LHCN-M2 (cell line): Measurements from ENCODE around the gene SERPIND1. TPM values are rescaled to one million over a fixed set of nuclear protein-coding genes. Genes with fewer than 3 reads are reported as not detected.

Source experiments
- DNase-seq: peaks from one replicate; pipeline ENCODE4 v3.0.0-alpha.2; 2012; ENCODE audit warnings: low read depth
- total RNA-seq: library from RNA; depleted of rRNA; stranded (reverse); fragments of >200 nt; gene quantifications from 2 replicates; pipeline ENCODE4 v1.2.3, GENCODE V29; 2014

SERPIND1 gene
- total RNA-seq, 1 experiment from 2014 or later, result 0.17 TPM

DNA sequence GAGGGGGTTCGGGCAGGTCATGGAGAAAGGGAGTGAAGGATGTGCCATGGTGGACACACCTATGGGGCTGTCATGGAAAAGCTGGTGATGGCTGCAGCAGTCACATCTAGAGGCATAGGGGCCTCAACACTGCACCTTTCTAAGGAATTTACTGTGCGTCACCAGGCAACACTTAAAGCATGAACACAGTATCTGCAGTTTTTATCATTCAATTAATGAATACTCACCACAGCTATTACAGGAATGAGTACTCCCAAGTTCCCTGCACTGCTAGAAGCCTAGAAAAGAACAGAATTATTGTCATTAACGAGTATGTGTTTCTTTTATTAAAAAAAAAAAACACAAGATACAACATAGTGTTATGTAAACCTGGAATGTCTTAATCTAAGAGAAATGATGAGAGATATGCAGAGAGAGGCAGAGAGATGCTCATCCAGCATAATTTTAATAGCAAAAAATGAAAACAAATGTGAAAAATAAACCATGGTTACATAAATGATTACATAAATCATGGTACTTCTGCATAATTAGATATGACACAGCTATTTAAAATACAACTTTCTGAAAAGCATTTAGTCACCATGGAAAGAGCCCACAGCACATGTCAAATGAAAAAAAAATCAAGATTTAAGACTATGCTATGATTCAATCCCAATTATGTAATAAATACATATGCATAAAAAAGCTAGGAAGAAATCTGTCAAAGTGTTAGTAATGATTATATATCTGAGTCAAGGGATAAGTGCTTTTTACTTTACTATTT, 19.2 kb downstream of the SERPIND1 start:
- no peak for DNase-seq

GRCh38 chr22:20793748-20794649, 20.1 kb downstream of the SERPIND1 start:
- no peak for DNase-seq

- DNase-seq, result no peak
These were observed 20.9 kb downstream of the SERPIND1 start for GRCh38 chr22:20794650-20795413.

DNA sequence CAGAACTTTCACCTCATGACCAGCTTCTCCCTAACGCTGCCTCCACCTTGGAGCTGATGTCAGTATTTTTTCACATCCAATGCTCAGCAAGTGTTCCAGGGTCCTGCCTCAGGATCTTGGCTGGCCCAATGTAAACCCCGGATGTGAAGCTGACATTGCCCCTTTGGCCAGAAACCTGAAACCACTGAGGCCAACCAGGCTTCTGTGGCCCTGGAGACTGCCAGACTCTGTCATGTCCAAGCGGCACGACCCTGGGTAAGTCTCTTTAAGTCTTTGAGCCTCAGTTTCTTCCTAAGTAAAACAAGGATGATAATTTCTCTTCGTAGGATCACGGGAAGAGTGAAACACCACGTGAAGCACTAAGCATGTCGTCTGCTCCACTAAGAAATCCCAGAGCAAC, 22.8 kb downstream of the SERPIND1 start:
- no peak for DNase-seq

DNA sequence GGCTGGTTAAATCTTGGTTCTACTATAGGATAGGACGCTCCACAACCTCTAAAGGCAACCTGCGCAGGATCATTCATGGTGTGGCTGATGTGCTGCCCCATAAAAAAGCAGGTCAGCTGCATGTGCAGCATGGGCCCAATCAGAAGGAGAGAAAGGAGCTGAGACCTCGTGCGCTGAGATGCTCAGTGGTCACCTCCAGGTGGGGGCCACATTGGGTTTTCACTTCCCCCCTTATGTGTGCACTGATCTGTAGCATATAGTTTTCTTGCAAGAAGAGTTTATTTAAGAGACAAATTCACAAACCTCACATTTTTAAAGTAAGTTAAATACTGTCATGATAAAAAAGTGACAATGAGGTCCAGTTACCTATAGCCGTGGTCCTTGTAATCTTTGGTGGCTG, 24.3 kb downstream of the SERPIND1 start:
- DNase-seq, result no peak

DNA sequence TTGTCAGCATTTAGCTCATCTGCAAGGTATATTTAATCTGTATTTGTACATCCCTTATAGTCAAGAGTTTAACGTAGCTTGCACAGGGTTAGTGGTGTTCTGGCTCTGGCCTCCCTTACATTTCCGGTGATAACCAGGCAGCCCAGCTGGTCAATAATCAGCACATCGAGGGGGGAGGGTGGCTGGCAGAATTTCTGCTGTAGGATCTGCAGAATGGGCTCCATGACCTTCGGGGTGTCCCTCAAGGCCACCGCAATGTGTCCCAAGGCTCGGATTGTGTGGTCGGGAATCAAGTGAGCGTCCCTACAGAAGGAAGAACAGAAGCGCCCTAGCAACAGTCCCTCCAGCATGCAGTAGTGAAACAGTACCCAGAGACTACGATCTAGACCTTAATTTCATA, 25.1 kb downstream of the SERPIND1 start:
- DNase-seq, result no peak

DNA sequence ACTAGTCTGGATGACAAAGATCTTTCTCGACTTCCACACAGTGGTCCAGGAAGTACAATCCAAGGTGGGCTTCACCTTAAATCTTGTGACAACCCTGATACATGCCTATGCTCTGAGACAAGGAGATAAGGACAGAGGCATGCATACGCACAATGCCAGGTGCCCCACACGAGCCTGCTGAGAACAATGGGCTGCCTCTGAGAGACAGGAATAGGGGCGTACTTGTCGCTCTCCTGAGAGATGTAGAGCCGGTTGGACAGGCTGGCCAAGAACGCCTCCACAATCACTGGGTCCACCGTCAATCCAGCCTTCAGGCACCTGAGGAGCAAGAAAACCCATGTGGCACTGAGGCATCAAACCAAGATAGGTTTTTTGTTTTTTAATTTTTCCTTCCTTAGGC, 25.5 kb downstream of the SERPIND1 start:
- no peak for DNase-seq

DNA sequence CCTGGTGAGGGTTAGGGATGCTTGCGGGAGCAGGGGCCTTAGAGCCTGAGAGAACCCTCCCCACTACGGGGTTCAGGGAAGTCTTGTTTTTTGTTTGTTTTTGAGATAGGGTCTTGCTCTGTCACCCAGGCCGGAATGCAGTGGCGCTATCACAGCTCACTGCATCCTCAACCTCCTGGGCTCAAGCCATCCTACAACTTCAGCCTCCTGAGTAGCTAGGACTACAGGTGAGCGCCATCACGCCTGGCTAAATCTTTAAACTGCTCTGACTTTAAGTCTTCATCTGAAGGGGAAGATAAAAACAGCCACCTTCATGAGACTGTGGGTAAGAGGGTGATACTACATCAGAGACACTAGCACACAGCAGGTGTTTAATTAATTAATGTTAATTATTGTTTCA, 28.5 kb downstream of the SERPIND1 start:
- no peak for DNase-seq

GRCh38 chr22:20802922-20803553, 29.1 kb downstream of the SERPIND1 start:
- no peak for DNase-seq

DNA sequence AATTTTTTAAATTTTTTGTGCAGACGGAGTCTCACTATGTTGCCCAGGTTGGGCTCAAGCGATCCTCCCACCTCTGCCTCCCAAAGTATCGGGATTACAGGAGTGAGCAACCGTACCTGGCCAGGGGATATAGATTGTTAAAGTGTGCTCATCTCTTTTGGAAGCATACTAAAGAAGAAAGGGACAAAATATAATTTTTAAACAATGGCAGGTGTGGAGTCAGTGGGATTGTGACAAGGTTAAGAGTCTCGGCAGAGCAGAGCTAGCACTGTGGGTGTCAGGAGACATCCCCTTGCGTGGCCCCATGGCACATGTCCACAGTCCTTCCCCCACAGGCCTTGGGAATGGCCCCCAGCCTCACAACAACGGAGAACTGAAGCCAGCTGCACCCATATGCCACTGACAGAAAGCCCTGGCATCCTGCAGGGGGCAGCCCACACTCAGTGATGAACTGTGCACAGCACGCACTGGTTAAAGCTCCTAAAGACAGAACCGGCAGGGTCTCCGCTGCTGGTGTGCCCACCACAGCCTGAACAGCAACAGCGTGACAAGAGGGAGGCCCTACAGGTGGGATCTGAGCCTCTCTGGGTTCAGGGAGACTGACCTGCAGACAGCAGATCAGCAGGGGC, 29.9 kb downstream of the SERPIND1 start:
- DNase-seq, result no peak

DNA sequence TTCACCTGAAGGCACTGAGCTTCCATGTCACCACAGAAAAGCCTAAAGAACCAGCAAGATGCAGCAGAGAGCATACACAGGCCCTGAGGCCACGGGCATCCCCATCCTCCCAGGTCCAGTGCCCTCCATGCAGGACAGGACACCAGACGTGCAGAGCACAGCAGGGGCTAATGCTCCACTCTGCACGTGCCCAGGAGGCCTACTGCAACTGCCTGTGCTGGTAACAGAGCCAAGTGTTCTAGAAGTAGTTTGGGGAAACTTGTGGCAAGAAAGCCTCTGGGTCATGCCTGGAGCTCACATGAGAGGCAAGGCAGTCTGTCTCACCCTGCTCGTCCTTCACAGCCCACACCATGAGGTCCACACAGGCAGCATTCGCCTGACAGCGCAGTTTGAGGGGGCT, 30.7 kb downstream of the SERPIND1 start:
- no peak for DNase-seq

DNA sequence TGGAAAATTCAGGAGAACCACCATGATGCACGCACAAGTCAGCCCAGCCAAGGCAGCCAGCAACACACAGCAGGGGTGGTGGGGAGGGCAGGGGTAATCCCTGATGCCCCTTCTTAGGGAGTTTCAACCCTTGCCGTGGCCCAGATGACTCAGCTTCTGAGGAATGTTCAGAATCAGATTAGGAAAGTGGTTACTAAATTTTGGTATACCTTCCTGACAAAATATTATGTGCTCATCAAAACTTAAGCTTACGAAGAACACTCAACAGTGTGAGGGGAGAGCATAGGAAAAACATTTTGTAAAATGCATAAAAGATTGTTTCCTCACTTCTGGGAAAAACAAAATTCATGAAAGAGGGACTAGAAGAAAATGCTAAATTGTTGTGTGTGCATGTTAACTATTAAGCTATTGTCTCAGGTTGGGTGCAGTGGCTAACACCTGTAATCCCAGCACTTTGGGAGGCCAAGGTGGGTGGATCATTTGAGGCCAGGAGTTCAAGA, 32.1 kb downstream of the SERPIND1 start:
- peak; percentile 44 for DNase-seq

DNA sequence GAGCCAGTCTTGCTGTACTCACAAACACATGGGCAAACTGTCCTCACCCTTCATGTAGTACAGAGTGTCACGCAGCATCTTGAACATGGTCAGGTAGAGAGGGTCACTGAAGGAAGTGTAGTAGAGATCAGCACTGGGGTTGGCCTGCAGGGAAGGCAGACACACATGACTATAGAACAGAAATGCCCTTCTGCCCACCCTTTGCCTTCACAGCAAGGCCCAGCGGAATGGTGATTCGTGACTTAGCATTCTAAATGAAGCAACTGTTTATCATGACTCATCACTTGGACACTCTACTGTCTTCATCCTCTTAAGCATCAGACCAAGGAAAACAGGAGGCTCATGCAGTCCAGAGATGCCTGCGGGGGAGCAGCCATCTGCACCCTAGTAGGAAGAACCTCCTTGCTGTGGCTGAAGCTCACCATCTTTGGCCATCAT, 33.4 kb downstream of the SERPIND1 start:
- peak; percentile 95 for DNase-seq

- DNase-seq, result peak; percentile 25
These were observed 34.9 kb downstream of the SERPIND1 start for GRCh38 chr22:20808844-20809243.

- DNase-seq, result no peak
These were observed 35.7 kb downstream of the SERPIND1 start for GRCh38 chr22:20809538-20810185.

DNA sequence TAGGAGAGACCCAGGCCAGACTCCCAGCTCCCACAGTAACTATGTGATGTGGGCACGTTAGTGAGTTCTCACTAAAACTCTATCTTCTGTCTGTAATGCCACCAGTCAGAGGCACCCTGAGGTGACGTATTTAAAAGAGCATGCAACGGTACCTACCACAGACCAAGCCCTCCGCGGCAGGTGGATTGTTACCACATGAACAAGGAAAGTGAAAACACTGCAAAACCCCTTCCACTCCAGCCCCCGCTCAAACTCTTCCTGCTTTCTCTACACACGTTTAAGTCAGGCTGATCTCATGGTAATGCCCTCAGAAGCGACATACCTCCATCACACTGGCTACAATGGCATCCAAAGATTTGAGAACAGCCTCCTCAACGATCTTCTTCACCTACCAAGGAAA, 36.7 kb downstream of the SERPIND1 start:
- DNase-seq, result no peak

DNA sequence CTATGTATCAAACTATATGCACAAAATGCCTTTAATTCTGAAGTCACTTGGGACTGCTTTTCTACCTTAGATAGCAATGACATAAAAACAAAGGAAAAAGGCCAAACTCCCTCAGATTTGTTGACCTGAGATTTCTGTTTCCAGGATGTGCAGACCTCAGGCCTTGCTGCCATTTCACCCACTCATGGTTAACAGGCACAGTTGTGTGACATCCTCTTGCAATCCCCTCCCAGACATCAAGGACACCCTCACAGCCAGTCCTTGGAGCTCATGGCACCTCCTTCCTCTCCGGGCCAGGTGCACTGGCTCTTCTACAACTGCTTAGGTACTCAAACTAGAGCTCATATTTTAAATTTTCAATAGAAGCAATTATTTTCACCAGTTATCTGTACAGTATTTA, 37.3 kb downstream of the SERPIND1 start:
- DNase-seq, result no peak

- DNase-seq, result no peak
These were observed 38.2 kb downstream of the SERPIND1 start for GRCh38 chr22:20811971-20812660.

GRCh38 chr22:20813056-20813455, 39.1 kb downstream of the SERPIND1 start:
- no peak for DNase-seq
